Measurements from ENCODE around the gene SELENOI.

- TF ChIP-seq POLR2AphosphoS5 (IDR thresholded peaks at IDR 0.05) (no peak), POLR2A (IDR thresholded peaks at IDR 0.05; ENCODE audit: low read depth) (no peak), CTCF (IDR thresholded peaks at IDR 0.05) (no peak), EP300 (IDR thresholded peaks at IDR 0.05) (no peak)
These were observed 53.9 kb downstream of the SELENOI start for GRCh38 chr2:26399771-26400376.

All from esophagus muscularis mucosa (tissue), 4 donors.